ENCODE results near the gene COBLL1.

The COBLL1 gene

DNA sequence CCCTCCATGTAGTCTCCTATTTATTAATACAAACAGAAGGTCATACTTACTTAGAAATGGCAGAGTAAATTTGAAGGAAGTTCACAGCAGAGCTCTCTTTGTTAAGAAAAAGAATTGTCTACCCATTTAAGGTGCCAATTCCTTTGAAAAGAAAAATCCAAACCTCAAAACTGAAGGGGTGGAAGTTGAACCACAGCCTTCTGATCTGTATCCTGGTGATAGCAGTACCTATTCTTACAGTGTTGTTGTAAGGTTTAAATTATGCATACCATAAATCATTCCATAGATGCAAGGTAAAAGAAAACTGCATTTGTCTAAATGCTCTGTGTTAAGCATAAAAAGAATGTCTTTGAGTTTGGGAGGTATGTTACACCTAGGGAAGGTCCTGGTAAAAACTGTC is 47.6 kb downstream of the COBLL1 start:
- Histone ChIP-seq H3K9ac (no peak overlapping the region), H3K79me2 (ENCODE audit: insufficient read depth, low read depth) (no peaks in the 10 kb centered on the region), H3K4me3 (IDR thresholded peaks at IDR 0.05; ENCODE audit: insufficient read depth, low read depth, low read length) (no peak overlapping the region), H3K36me3 (ENCODE audit: insufficient read depth) (no peaks in the 10 kb centered on the region), H3K27me3 (ENCODE audit: insufficient read depth, low read depth) (no peaks in the 10 kb centered on the region), H3K27ac (no peak overlapping the region), H3K4me1 (ENCODE audit: low read depth, poor library complexity, severe bottlenecking) (no peaks in the 10 kb centered on the region), H3K4me2 (no peak overlapping the region), H4K20me1 (ENCODE audit: insufficient read depth) (no peaks in the 10 kb centered on the region), H2AFZ (ENCODE audit: low read depth) (no peak overlapping the region)
- TF ChIP-seq, protein P1, sequence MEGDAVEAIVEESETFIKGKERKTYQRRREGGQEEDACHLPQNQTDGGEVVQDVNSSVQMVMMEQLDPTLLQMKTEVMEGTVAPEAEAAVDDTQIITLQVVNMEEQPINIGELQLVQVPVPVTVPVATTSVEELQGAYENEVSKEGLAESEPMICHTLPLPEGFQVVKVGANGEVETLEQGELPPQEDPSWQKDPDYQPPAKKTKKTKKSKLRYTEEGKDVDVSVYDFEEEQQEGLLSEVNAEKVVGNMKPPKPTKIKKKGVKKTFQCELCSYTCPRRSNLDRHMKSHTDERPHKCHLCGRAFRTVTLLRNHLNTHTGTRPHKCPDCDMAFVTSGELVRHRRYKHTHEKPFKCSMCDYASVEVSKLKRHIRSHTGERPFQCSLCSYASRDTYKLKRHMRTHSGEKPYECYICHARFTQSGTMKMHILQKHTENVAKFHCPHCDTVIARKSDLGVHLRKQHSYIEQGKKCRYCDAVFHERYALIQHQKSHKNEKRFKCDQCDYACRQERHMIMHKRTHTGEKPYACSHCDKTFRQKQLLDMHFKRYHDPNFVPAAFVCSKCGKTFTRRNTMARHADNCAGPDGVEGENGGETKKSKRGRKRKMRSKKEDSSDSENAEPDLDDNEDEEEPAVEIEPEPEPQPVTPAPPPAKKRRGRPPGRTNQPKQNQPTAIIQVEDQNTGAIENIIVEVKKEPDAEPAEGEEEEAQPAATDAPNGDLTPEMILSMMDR (conservative IDR thresholded peaks at IDR 0.05; ENCODE audit: low read depth, low read length): no peak

DNA sequence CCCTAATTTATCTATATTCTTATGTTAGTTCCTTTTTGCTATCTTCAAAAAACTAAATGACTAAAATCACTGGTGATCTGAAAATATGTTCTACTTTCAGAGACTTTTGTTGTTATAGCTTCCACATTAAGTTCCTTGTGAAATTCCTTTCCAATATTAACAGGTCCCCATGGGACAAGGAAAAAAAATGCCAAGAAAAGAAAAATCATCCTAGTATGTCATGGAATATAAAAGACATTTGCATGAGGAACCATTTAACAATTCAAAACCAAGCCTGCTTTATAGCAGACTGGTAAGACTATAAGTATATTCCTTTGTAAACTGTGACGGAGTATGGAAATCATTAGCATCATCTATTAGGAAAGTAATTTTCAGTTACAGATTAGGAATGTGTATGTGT is 48.1 kb downstream of the COBLL1 start:
- TF ChIP-seq, protein P1 (conservative IDR thresholded peaks at IDR 0.05; ENCODE audit: low read depth, low read length): no peak
- Histone ChIP-seq H3K79me2 (ENCODE audit: insufficient read depth, low read depth) (no peaks in the 10 kb centered on the region), H3K27ac (no peak overlapping the region), H2AFZ (ENCODE audit: low read depth) (no peak overlapping the region), H3K4me1 (ENCODE audit: low read depth, poor library complexity, severe bottlenecking) (no peaks in the 10 kb centered on the region), H3K4me3 (IDR thresholded peaks at IDR 0.05; ENCODE audit: insufficient read depth, low read depth, low read length) (no peak overlapping the region), H3K27me3 (ENCODE audit: insufficient read depth, low read depth) (no peaks in the 10 kb centered on the region), H4K20me1 (ENCODE audit: insufficient read depth) (no peaks in the 10 kb centered on the region), H3K36me3 (ENCODE audit: insufficient read depth) (no peaks in the 10 kb centered on the region), H3K4me2 (no peak overlapping the region), H3K9ac (no peak overlapping the region)

DNA sequence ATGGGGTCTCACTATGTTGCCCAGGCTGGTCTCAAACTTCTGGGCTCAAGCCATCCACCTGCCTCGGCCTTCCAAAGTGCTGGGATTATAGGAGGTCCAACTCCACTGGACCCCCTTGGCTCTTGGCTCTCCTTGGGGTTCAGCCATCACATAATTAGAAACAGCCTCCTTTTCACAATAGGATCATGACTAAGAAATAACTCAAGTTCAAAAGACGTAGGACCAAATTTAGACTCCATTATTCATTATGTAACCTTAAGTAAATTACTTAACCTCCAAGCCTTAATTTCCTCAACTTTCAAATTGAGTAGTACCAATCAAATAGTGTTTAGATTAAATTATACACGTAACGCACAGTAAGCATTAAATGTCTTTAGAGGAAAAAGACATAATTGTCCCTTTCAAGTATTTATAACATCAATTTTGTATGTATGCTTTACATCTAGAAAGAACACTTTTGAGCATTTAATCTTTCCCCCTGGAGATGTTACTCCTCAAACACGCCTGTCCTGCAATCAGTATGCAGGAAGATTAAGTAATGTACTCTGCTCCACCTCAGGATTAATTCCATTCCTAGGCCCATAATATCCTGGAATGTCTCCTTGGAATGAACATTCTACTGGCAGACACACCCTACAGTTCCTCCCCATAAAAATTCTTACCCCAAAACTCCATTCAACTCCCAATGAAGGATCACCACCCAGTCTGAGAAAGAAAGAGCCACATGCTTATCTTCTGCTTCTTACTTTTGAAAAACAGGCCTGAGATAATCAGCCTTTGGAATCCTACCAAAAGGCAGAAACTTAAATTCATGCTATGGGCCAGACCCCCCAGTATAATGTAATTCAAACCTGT is 49.1 kb downstream of the COBLL1 start:
- Histone ChIP-seq H3K9ac (no peak overlapping the region), H4K20me1 (ENCODE audit: insufficient read depth) (no peaks in the 10 kb centered on the region), H2AFZ (ENCODE audit: low read depth) (no peak overlapping the region), H3K4me1 (ENCODE audit: low read depth, poor library complexity, severe bottlenecking) (no peaks in the 10 kb centered on the region), H3K4me2 (no peak overlapping the region), H3K36me3 (ENCODE audit: insufficient read depth) (no peaks in the 10 kb centered on the region), H3K79me2 (ENCODE audit: insufficient read depth, low read depth) (no peaks in the 10 kb centered on the region), H3K27ac (no peak overlapping the region), H3K27me3 (ENCODE audit: insufficient read depth, low read depth) (no peaks in the 10 kb centered on the region), H3K4me3 (IDR thresholded peaks at IDR 0.05; ENCODE audit: insufficient read depth, low read depth, low read length) (no peak overlapping the region)
- TF ChIP-seq, protein P1 (conservative IDR thresholded peaks at IDR 0.05; ENCODE audit: low read depth, low read length): no peak

DNA sequence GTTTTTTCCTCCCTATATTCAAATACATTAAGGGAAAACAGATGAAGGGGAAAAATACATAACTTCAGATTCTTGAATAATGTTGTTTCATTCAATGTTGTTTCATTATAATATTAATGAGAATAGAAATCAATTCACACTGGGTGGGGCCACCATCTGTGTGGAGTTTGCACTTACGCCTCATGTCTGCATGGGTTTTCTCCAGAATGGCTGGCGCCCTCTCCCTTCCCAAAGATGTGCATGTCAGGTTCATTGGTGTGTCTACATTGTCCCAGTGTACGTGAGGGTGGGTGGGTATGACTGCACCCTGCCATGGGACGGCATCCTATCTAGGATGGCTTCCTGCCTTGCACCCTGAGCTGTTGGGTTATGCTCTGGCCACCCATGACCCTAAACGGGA is 51.7 kb downstream of the COBLL1 start:
- Histone ChIP-seq H3K4me3 (IDR thresholded peaks at IDR 0.05; ENCODE audit: insufficient read depth, low read depth, low read length) (no peak overlapping the region), H3K4me2 (no peak overlapping the region), H3K27me3 (ENCODE audit: insufficient read depth, low read depth) (no peaks in the 10 kb centered on the region), H3K79me2 (ENCODE audit: insufficient read depth, low read depth) (no peaks in the 10 kb centered on the region), H4K20me1 (ENCODE audit: insufficient read depth) (no peaks in the 10 kb centered on the region), H3K36me3 (ENCODE audit: insufficient read depth) (no peaks in the 10 kb centered on the region), H2AFZ (ENCODE audit: low read depth) (no peak overlapping the region), H3K27ac (no peak overlapping the region), H3K9ac (no peak overlapping the region), H3K4me1 (ENCODE audit: low read depth, poor library complexity, severe bottlenecking) (no peaks in the 10 kb centered on the region)
- TF ChIP-seq, protein P1 (conservative IDR thresholded peaks at IDR 0.05; ENCODE audit: low read depth, low read length): no peak

All from KMS-11 (cell line).